ENCODE measurements around the gene GRIP2. TPM values are rescaled to one million over a fixed set of nuclear protein-coding genes. Genes with fewer than 3 reads are reported as not detected.
"Not testable (repeated sequence)": the region's sequence is repeated elsewhere in the genome, so short reads cannot be mapped to it uniquely, and the experiment has no call there.

The GRIP2 gene
- total RNA-seq, 1 experiment from 2014 or later, result 4.5 TPM

DNA sequence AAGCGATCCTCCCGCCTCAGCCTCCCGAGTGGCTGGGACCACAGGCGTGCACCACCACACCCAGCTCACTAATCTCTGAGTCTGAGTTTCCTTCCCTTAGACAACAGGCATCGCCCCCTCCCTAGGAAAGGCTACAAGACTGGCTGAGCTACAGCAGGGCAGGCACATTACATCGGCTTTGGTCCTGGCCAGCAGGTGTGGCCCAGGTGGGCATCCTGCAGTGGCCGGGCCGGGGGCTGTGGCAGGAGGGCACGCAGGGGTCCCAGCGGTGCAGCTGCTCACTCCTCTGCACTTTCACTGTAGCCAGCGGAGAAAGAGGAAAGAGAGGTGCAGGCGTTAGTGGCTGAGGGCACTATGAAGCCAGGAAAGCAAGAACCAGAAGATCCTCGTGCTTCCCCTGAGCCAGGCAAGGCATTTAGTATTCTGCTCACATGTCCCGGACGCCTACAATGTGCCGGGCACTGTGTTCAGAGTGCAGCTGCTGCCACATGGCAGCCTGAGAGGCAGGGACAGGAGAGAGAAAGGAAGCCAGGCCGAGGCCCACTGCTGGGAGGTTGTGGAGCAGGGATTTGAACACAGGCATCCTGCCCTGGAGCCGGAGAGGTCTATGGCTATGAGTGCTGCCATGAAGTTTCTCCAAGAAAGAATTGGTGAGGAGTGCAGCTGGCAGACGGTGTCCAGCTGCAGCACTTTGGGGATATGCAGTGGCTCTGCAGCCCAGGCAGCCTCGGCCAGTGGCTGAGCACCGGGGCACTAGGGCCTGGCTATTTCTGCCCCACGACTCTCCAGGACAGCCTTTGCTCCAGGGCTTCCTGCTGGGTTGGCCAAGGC lies 22.3 kb downstream of the GRIP2 start:
- H3K4me1 Mint-ChIP-seq (ENCODE audit: low read depth, unreplicated experiment), result no peaks in the 10 kb centered on the region
- CTCF ChIA-PET, result no interaction called here
- no peak for TF ChIP-seq CTCF (IDR thresholded peaks at IDR 0.05; ENCODE audit: insufficient read depth in 1 of 2, low read depth in 1 of 2, low read length in 1 of 2, severe bottlenecking in 1 of 2, unreplicated experiment in 1 of 2)
- no peak overlapping the region for H3K4me3 Mint-ChIP-seq (ENCODE audit: unreplicated experiment)
- H3K27me3 Mint-ChIP-seq (ENCODE audit: insufficient read depth, unreplicated experiment), result no peaks in the 10 kb centered on the region
- no peaks in the 10 kb centered on the region for H3K9me3 Mint-ChIP-seq (ENCODE audit: unreplicated experiment)
- no peaks in the 10 kb centered on the region for H3K36me3 ChIP-seq (ENCODE audit: control insufficient read depth, insufficient read depth, low read length)
- no peaks in the 10 kb centered on the region for H3K36me3 Mint-ChIP-seq (ENCODE audit: insufficient read depth, unreplicated experiment)
- no peaks in the 10 kb centered on the region for H3K9me3 ChIP-seq
- no peak overlapping the region for H3K4me3 ChIP-seq (ENCODE audit: low read depth, low read length)
- H3K27ac Mint-ChIP-seq (ENCODE audit: unreplicated experiment), result no peak overlapping the region
- BruUV-seq (replicated peaks), result no TSS peak
- intact Hi-C loops (cut with micrococcal nuclease; ENCODE audit: unreplicated experiment), result no loop called here
- no peaks in the 10 kb centered on the region for H3K4me1 ChIP-seq
- H3K27me3 ChIP-seq (replicated peaks; ENCODE audit: control insufficient read depth, insufficient read depth, low read length), result no peaks in the 10 kb centered on the region
- peak in 1 of 2 experiments; percentile 26 for DNase-seq
- POLR2A ChIA-PET, result no interaction called here

DNA sequence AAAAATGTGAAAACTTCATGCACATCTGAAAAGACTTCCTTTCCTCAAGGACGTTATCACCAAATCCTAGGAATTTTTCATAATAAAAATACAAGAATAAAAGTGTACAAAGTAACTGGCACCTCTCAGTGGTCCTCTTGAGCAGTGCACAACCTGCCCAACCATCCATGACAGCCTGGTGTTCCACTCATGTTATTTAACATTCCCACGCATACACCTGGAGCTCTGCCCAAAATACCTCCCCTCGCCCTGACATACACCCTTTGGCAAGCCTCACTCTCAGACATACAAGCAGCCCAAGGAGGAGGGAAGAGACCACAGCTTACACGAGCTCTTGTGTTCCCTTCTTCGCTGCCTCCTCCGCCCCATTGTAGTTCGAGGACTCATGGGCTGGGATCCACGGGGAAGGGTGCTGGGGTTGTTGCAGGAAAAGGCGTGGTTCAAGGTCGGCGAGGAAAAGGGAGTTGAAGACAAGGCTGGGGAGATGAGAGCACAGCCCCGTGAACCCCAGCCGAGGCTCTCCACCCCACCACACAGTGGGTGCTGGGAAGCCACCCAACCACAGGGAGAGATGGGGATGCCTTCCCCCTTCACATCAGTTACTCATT lies 23.3 kb downstream of the GRIP2 start:
- intact Hi-C loops (cut with micrococcal nuclease; ENCODE audit: unreplicated experiment), result no loop called here
- H3K4me1 Mint-ChIP-seq (ENCODE audit: low read depth, unreplicated experiment), result no peaks in the 10 kb centered on the region
- DNase-seq, result peak in 1 of 2 experiments; percentile 32
- BruUV-seq (replicated peaks), result no TSS peak
- H3K27ac Mint-ChIP-seq (ENCODE audit: unreplicated experiment), result no peak overlapping the region
- H3K4me3 Mint-ChIP-seq (ENCODE audit: unreplicated experiment), result no peak overlapping the region
- H3K27me3 ChIP-seq (replicated peaks; ENCODE audit: control insufficient read depth, insufficient read depth, low read length), result no peaks in the 10 kb centered on the region
- no peak for TF ChIP-seq CTCF (IDR thresholded peaks at IDR 0.05; ENCODE audit: insufficient read depth in 1 of 2, low read depth in 1 of 2, low read length in 1 of 2, severe bottlenecking in 1 of 2, unreplicated experiment in 1 of 2)
- no peaks in the 10 kb centered on the region for H3K36me3 Mint-ChIP-seq (ENCODE audit: insufficient read depth, unreplicated experiment)
- no peaks in the 10 kb centered on the region for H3K9me3 Mint-ChIP-seq (ENCODE audit: unreplicated experiment)
- ChIA-PET POLR2A (no interaction called here), CTCF (no interaction called here)
- no peaks in the 10 kb centered on the region for H3K4me1 ChIP-seq
- no peaks in the 10 kb centered on the region for H3K36me3 ChIP-seq (ENCODE audit: control insufficient read depth, insufficient read depth, low read length)
- H3K4me3 ChIP-seq (ENCODE audit: low read depth, low read length), result no peak overlapping the region
- no peaks in the 10 kb centered on the region for H3K9me3 ChIP-seq
- H3K27me3 Mint-ChIP-seq (ENCODE audit: insufficient read depth, unreplicated experiment), result no peaks in the 10 kb centered on the region

- H3K4me1 ChIP-seq; H3K27me3 ChIP-seq (replicated peaks; ENCODE audit: control insufficient read depth, insufficient read depth, low read length); H3K4me1 Mint-ChIP-seq (ENCODE audit: low read depth, unreplicated experiment); H3K4me3 Mint-ChIP-seq (ENCODE audit: unreplicated experiment); H3K4me3 ChIP-seq (ENCODE audit: low read depth, low read length); BruUV-seq (replicated peaks); H3K27me3 Mint-ChIP-seq (ENCODE audit: insufficient read depth, unreplicated experiment); H3K36me3 Mint-ChIP-seq (ENCODE audit: insufficient read depth, unreplicated experiment); H3K9me3 Mint-ChIP-seq (ENCODE audit: unreplicated experiment); CTCF ChIA-PET; H3K36me3 ChIP-seq (ENCODE audit: control insufficient read depth, insufficient read depth, low read length); H3K9me3 ChIP-seq; POLR2A ChIA-PET; H3K27ac Mint-ChIP-seq (ENCODE audit: unreplicated experiment); intact Hi-C loops (cut with micrococcal nuclease; ENCODE audit: unreplicated experiment): not testable (repeated sequence)
- DNase-seq, result peak in 1 of 2 experiments; percentile 2
Measured at GRCh38 chr3:14515526-14515925, 24.6 kb downstream of the GRIP2 start.
